ENCODE measurements around the gene DCN.
A peak's percentile ranks its signal among the peaks of the same experiment; 100 is the strongest.

GRCh38 chr12:91178139-91178561, 4.5 kb downstream of the DCN start:
- TF ChIP-seq, protein P1, sequence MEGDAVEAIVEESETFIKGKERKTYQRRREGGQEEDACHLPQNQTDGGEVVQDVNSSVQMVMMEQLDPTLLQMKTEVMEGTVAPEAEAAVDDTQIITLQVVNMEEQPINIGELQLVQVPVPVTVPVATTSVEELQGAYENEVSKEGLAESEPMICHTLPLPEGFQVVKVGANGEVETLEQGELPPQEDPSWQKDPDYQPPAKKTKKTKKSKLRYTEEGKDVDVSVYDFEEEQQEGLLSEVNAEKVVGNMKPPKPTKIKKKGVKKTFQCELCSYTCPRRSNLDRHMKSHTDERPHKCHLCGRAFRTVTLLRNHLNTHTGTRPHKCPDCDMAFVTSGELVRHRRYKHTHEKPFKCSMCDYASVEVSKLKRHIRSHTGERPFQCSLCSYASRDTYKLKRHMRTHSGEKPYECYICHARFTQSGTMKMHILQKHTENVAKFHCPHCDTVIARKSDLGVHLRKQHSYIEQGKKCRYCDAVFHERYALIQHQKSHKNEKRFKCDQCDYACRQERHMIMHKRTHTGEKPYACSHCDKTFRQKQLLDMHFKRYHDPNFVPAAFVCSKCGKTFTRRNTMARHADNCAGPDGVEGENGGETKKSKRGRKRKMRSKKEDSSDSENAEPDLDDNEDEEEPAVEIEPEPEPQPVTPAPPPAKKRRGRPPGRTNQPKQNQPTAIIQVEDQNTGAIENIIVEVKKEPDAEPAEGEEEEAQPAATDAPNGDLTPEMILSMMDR (IDR thresholded peaks at IDR 0.05), result peak; percentile 49 to 69 (median 60)
- TF ChIP-seq POLR2A (IDR thresholded peaks at IDR 0.05), result no peak
